ENCODE measurements around the gene NCAM1.

DNA sequence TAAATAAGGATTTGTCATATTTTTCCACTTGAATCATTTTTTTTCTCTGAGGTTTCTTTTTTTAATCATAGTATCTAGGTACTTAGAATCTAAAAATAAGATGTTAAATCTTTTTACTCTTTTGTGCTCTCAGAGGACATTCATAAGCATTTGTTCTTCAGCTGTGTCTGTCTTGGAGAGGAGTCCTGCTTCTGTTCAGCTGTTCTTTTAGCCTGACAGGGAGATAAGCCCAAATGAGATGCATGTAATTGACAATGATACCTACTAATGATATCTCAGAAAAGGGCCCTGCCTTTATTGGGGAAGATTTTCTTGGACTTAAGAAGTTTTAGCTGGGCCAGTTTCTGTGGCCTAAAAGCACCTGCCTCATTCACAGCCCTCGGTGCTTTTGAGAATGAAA lies 156.9 kb downstream of the NCAM1 start:
- TF ChIP-seq POLR2A (IDR thresholded peaks at IDR 0.05) (no peak), EP300 (IDR thresholded peaks at IDR 0.05) (no peak), POLR2AphosphoS5 (IDR thresholded peaks at IDR 0.05) (no peak)
- TF ChIP-seq, protein P1, sequence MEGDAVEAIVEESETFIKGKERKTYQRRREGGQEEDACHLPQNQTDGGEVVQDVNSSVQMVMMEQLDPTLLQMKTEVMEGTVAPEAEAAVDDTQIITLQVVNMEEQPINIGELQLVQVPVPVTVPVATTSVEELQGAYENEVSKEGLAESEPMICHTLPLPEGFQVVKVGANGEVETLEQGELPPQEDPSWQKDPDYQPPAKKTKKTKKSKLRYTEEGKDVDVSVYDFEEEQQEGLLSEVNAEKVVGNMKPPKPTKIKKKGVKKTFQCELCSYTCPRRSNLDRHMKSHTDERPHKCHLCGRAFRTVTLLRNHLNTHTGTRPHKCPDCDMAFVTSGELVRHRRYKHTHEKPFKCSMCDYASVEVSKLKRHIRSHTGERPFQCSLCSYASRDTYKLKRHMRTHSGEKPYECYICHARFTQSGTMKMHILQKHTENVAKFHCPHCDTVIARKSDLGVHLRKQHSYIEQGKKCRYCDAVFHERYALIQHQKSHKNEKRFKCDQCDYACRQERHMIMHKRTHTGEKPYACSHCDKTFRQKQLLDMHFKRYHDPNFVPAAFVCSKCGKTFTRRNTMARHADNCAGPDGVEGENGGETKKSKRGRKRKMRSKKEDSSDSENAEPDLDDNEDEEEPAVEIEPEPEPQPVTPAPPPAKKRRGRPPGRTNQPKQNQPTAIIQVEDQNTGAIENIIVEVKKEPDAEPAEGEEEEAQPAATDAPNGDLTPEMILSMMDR (IDR thresholded peaks at IDR 0.05) = no peak

Measured in sigmoid colon (tissue), 4 donors.